GM21786 (cell line): ENCODE data around the gene SLC45A1.

ENCODE experiments used
- ATAC-seq: cut with Tn5 transposase; IDR thresholded peaks from one replicate; pipeline ENCODE4 v1.9.1; 2021; ENCODE audit not compliant: unreplicated experiment

Gene SLC45A1

DNA sequence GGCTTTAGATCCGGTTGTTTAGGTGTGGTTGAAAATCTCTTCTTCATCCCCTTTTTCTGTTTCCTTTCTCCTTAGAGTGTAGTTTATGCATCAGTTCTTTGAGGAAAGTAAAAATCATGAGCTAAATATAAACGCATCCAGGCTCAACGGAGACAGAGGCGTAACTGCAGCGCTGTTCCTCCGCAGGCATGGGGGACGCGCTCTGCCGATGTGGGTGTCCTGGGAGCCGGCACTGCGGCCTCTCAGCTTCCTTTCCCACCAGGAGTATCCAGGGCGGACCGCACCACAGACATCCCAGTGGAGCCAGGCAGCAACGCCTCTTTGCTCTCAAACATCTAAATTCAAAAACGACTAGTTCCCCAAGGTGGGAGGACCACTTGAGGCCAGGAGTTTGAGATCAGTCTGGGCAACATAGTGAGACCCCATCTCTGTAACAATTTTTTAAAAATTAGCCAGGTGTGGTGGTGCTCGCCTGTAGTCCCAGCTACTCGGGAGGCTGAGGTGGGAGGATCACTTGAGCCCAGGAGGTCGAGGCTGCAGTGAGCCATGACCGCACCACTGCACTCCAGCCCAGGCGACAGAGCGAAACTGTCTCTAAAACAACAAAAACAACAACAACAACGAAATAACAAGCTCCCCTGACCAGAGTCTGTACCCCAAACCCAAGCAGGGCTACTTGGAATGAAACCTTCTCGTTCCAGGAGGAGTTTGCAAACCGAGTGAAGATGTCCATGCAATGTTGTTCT, 16.4 kb downstream of the SLC45A1 start:
- no peak for ATAC-seq

- ATAC-seq = no peak
Observed at GRCh38 chr1:8335246-8335645, 17.3 kb downstream of the SLC45A1 start.

- ATAC-seq = no peak
Observed at GRCh38 chr1:8337776-8338525, 20.0 kb downstream of the SLC45A1 start.

- no peak for ATAC-seq
Observed at GRCh38 chr1:8338526-8339202, 20.8 kb downstream of the SLC45A1 start.

DNA sequence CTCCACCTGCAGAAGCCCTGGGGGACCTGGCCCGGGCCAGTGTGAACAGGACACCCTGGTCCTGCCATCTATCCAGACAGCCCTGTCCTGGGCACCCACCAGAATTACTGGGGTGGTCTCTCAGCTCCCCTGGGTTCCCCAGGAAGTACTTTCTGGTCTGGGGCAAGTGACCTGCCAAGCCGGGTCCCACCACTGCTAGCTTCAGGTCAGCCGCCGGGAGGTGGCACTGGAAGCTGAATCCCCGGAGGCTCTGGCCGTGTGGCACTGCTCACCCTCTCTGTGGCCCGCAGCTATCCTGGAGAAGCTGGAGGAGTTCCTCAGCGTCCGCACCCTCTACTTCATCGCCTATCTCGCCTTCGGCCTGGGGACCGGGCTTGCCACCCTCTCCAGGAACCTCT, 21.3 kb downstream of the SLC45A1 start:
- no peak for ATAC-seq

- no peak for ATAC-seq
Observed at GRCh38 chr1:8340448-8340847, 22.5 kb downstream of the SLC45A1 start.

- ATAC-seq = no peak
Observed at GRCh38 chr1:8342325-8342724, 24.4 kb downstream of the SLC45A1 start.

- no peak for ATAC-seq
Observed at GRCh38 chr1:8343044-8343443, 25.1 kb downstream of the SLC45A1 start.

DNA sequence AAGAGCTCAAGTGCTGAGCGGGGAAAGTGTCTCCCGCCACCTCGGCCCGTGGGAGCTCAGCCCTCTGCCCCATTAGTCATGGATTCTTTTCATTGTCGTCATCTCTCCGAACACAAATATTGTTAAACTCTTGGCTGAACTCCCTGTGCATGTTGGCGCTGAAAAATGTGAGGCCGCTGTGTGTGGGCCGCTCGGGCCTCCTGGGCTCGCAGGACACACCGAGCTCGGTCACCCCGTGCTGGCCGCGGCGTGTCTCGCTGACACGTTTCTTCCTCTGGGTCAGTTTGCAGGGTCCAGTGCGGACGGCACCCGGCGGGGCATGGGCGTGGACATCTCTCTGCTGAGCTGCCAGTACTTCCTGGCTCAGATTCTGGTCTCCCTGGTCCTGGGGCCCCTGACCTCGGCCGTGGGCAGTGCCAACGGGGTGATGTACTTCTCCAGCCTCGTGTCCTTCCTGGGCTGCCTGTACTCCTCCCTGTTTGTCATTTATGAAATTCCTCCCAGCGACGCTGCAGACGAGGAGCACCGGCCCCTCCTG, 25.6 kb downstream of the SLC45A1 start:
- no peak for ATAC-seq

DNA sequence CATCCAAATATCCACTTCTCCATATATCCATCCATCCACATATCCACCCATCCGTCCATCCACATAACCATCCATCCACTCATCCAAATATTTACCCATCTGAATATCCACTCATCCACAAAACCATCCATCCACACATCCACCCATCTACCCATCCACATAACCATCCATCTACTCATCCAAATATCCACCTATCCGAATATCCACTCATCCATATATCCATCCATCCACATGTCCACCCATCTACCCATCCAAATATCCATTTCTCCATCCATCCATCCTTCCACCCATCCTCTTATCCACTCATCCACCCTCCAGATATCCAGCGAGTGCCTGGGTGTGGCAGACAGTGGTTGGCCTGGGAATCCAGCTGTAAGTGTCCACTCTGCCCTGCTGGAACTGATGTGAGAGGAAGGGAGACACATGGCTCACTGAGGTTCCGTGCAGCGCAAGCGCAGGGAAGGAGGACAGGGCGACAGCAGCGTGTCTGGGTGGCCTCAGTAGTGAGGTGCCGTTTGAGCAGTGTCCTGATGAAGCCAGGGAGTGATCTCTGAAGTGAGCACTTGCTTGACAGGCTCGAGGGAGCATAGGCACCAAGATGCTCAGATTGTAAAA, 27.1 kb downstream of the SLC45A1 start:
- no peak for ATAC-seq

- no peak for ATAC-seq
Observed at GRCh38 chr1:8345621-8346415, 27.9 kb downstream of the SLC45A1 start.

DNA sequence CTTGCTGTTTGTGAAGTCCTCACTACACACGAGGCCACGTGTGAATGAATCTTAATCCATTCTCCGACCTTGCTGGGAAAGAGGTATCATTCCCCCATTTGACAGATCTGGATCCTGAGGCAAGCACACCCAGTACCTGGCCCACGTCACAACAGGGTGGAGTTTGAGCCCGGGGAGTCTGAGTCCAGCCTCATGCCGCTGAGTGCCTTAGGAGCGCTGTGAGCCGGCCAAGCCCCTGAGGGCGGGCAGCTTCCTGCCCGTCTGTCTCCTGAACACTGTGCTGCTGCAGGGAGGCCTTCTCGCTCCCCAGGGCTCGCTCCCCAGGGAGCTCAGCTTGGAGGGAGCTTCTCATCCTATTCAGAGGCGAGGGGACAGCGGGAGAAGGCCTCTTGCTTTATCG, 29.7 kb downstream of the SLC45A1 start:
- ATAC-seq = no peak

- ATAC-seq = no peak
Observed at GRCh38 chr1:8348047-8348776, 30.3 kb downstream of the SLC45A1 start.

GRCh38 chr1:8348777-8349472, 31.0 kb downstream of the SLC45A1 start:
- no peak for ATAC-seq

DNA sequence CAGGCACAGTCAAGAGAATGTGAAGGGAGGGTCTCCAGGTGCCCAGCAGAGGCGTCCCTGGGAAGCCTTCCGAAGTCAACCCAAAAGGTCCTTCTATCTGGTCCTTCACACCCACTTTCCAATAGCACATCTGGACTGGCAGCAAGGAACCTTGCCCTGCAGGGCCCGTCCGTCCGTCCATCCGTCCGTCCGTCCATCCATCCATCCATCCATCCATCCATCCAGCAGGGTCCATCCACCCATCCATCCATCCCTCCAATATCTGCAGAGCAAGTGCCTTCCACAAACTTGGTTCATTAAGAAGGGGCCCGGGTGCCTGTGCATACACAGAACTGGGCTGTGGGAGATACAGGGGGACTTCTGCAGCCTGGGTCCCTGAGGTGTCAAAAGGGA, 31.6 kb downstream of the SLC45A1 start:
- no peak for ATAC-seq

DNA sequence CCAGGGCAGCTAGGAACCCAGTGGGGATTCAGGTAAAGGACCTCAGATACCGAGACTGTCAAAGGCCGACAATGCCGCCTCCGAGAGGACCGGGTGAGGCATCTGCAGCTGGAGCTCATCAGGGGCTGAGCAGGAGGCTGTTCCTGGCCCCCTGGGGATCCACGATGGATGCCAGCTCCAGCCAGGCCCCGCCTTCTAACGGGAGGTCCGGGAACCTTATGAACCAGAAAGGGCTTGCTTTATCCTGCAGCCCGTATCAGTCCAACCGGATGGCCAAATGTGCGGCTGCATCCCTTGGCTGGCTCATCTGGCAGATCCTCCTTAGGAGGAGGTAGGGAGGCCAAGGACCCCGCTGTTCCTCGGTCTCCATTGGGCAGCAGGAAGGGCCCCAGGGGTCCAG, 32.0 kb downstream of the SLC45A1 start:
- ATAC-seq = no peak

DNA sequence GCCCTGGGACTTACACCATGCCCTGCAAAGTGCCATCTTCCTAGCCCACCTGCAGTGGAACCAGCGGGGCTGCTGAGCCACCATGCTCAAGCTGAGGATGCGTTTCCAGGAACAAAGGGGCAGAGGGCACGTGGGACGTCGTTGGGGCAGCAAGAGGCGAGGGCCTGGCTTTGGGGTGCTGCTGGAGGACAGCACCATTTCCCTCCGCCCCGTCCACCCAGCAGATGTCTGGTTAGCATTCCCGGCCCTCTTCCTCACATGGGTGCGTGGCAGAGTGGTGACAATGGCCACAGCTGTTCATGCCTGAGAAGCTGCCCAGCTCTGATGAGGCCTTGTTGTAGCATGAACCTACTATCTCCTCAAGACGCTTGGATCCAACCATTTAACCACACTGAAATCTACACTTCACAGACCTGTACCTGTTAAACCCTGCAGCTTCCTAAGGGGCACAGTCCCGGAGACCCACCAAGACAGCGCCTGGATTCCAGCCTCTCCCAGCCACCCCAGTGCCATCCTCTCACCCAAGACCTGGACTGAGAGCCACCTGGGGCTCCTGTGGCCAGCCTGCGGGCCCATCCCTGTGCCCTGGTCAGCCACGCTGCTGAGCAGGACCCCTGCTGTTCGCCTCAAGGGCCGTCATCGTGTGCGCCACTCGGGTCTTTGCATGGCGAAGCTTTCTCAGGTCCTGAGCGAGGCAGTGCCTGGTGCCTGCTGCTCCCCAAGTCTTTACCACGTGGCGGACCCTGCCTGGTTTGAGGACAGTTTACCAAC, 33.2 kb downstream of the SLC45A1 start:
- no peak for ATAC-seq

GRCh38 chr1:8351693-8352470, 34.0 kb downstream of the SLC45A1 start:
- no peak for ATAC-seq
